Muscle layer of colon (tissue), 2 donors: ENCODE measurements around the gene ARHGAP10.
"Not testable (repeated sequence)": the region's sequence is repeated elsewhere in the genome, so short reads cannot be mapped to it uniquely, and the experiment has no call there.

Source experiments
- H3K27ac ChIP-seq: one replicate; pipeline ENCODE4 v1.7.0; 2013; ENCODE audit warnings: low read depth, mild to moderate bottlenecking, low read length, moderate library complexity
- H3K27me3 ChIP-seq, 2 donors: one replicate each; pipeline ENCODE4 v1.7.0; 2013; ENCODE audit warnings: low read length in 2 of 2, mild to moderate bottlenecking in 2 of 2; ENCODE audit not compliant: insufficient read depth in 2 of 2, control insufficient read depth in 1 of 2
- H3K36me3 ChIP-seq: one replicate; pipeline ENCODE4 v1.7.0; 2013; ENCODE audit warnings: mild to moderate bottlenecking, low read length; ENCODE audit not compliant: insufficient read depth
- H3K4me1 ChIP-seq: one replicate; pipeline ENCODE4 v1.7.0; 2013; ENCODE audit warnings: mild to moderate bottlenecking, low read length; ENCODE audit not compliant: insufficient read depth
- H3K4me3 ChIP-seq, 2 donors: one replicate each; pipeline ENCODE4 v1.7.0; 2013; ENCODE audit warnings: low read length in 2 of 2, low read depth in 1 of 2, mild to moderate bottlenecking in 1 of 2, moderate library complexity in 1 of 2
- H3K9ac ChIP-seq: one replicate; pipeline ENCODE4 v1.7.0; 2013; ENCODE audit warnings: low read length
- H3K9me3 ChIP-seq: one replicate; pipeline ENCODE4 v1.7.0; 2013; ENCODE audit warnings: mild to moderate bottlenecking, low read length
- donor health status: abdominal sarcoma.
- donor health status: Adenocarcinoma of cecum.

Gene ARHGAP10

DNA sequence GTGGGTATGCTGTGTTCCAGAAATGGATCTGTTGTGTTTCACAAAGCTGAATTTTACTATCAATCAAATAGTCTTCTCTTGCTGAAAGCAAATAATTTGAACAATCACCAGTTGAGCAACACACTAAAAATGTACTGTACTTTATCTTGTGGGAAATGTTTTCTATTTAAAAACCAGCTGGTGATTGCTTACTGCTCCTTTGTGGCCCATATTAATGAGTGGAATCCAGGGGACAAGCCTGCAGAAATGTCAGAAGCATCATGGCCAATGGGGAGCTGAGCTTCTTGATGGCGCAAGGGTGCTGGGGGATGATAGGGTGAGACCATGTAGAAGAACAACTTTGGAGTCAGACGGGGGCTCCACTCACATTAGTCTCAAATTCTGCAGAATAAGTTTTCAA is 346.2 kb downstream of the ARHGAP10 start:
- Histone ChIP-seq H3K27ac (no peak overlapping the region), H3K27me3 (no peaks in the 10 kb centered on the region), H3K9ac (no peak overlapping the region), H3K9me3 (no peaks in the 10 kb centered on the region), H3K4me3 (no peak overlapping the region), H3K4me1 (no peaks in the 10 kb centered on the region), H3K36me3 (peaks cover 47% of the 10 kb centered on the region)

DNA sequence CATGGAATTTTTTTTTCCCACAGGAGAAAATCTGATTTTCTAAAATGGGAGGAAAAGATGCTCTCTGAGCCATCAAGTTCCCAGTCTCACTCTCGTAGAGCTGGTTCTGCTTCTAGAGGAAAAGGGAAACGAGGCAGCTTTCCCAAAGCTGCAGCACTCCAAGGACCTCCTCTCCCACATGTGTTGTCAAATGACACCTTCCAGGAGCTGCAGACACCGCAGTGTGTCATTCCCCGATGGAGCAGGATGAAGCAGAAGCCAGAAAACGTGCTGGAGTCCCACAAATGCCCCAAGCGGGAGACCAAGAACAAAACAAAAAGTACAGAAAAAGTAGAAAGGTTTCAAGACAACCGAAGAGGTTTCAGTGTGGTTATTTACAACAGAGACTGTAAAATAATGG is 348.1 kb downstream of the ARHGAP10 start:
- Histone ChIP-seq H3K36me3 (peaks cover 28% of the 10 kb centered on the region), H3K4me3 (no peak overlapping the region), H3K27ac (no peak overlapping the region), H3K9me3 (no peaks in the 10 kb centered on the region), H3K4me1 (no peaks in the 10 kb centered on the region), H3K27me3 (no peaks in the 10 kb centered on the region), H3K9ac (no peak overlapping the region)

DNA sequence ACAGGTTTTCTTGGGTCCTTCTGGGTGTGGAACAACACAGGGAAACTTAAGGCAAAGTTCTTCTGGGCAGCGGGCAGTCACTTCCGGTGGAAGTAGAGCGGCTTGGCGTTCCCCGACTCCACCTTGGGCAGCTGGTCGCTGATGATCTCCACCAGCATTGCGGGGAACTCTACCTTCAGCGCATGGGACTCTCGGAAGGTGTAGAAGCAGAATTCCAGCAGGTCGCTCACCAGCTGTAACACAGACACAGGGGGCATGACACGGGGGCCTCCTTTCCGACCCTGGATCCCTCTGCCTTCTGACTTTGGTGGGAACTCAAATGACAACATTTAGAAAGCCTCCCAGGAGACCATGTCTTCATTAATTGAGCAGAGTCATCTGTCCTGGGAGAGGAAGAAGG is 349.4 kb downstream of the ARHGAP10 start:
- H3K36me3 ChIP-seq, result peaks cover 17% of the 10 kb centered on the region
- H3K4me3 ChIP-seq, result no peak overlapping the region
- H3K9ac ChIP-seq, result no peak overlapping the region
- H3K27me3 ChIP-seq, result no peaks in the 10 kb centered on the region
- no peaks in the 10 kb centered on the region for H3K4me1 ChIP-seq
- H3K27ac ChIP-seq, result no peak overlapping the region
- H3K9me3 ChIP-seq, result no peaks in the 10 kb centered on the region

DNA sequence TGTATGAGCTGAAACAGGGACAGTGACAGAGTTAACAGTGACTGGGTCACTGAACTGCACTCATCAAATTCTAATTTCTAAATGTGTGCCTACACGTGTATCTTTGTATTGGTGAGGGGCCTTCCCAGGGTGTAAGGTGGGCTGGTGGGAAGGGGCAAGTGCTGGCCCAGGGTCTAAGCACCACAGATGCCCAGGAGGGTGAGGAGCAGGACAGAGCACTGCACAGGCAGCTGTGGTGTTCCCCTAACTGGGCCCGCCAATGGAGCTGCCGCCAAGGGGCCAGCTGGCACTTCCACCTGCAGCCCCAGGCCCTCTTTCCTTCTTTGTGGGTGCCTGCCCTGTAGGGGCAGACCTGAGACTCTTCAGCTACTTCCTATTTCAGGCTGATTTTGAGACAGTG is 349.9 kb downstream of the ARHGAP10 start:
- no peak overlapping the region for H3K9ac ChIP-seq
- no peak overlapping the region for H3K4me3 ChIP-seq
- no peaks in the 10 kb centered on the region for H3K9me3 ChIP-seq
- peaks cover 14% of the 10 kb centered on the region for H3K36me3 ChIP-seq
- no peaks in the 10 kb centered on the region for H3K4me1 ChIP-seq
- no peaks in the 10 kb centered on the region for H3K27me3 ChIP-seq
- H3K27ac ChIP-seq, result no peak overlapping the region

DNA sequence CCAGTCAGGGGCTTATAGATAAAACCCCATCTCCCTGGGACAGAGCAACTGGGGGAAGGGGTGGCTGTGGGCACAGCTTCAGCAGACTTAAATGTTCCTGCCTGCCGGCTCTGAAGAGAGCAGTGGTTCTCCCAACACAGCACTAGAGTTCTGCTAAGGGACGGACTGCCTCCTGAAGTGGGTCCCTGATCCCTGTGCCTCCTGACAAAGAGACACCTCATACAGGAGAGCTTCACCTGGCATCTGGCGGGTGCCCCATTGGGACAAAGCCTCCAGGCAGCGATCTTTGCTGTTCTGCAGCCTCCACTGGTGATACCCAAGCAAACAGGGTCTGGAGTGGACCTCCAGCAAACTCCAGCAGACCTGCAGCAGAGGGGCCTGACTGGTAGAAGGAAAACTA is 351.2 kb downstream of the ARHGAP10 start:
- not testable (repeated sequence) for H3K4me1 ChIP-seq

DNA sequence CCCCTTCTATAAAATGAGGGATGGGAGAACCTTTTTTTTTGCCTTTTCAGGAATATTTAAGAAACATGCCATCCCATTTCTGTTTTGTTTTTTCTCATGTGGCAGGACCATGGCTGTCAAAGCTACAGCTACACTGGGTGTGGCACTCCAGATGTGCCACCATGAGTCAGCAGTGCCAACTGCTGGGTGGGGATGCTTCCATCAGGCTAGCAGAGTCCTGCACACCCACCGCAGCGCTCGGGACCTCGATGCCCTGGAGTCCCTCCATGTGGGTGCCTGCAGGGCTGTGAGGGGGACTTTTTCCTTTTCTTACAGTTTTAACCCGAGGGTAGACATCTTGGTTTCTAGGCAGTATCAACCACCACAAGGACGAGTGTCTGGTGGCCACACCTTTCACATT is 357.7 kb downstream of the ARHGAP10 start:
- Histone ChIP-seq H3K36me3 (no peaks in the 10 kb centered on the region), H3K9me3 (no peaks in the 10 kb centered on the region), H3K4me3 (no peak overlapping the region), H3K4me1 (peaks cover 7% of the 10 kb centered on the region), H3K9ac (no peak overlapping the region), H3K27ac (no peak overlapping the region), H3K27me3 (no peaks in the 10 kb centered on the region)

More for the DNA sequence above, 351.2 kb downstream of the ARHGAP10 start:
- H3K27me3 ChIP-seq, H3K4me3 ChIP-seq, H3K27ac ChIP-seq, H3K9me3 ChIP-seq, H3K9ac ChIP-seq: not testable (repeated sequence)
- H3K36me3 ChIP-seq, result peaks cover 14% of the 10 kb centered on the region

DNA sequence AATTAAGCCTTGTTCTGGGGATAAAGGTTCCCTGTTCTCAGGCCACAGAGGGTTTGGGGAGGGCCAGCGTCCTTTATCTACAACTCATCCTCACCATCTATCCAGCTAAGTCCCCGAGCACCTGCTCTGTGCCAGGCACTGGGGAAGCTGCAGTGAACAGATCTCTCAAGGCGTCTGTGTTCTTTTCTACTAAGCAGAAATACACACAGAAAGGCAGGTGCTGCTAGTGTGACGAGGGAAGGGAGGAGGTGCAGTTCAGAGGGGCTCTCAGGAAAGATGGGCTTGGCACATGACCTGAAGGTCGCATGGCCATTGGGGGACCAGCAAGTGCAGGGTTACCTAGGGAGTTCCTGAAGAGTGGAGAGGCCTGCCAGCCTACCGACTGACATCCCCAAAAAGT is 358.1 kb downstream of the ARHGAP10 start:
- Histone ChIP-seq H3K27ac (no peak overlapping the region), H3K9me3 (no peaks in the 10 kb centered on the region), H3K4me3 (no peak overlapping the region), H3K9ac (no peak overlapping the region), H3K36me3 (no peaks in the 10 kb centered on the region), H3K4me1 (peaks cover 7% of the 10 kb centered on the region), H3K27me3 (no peaks in the 10 kb centered on the region)

DNA sequence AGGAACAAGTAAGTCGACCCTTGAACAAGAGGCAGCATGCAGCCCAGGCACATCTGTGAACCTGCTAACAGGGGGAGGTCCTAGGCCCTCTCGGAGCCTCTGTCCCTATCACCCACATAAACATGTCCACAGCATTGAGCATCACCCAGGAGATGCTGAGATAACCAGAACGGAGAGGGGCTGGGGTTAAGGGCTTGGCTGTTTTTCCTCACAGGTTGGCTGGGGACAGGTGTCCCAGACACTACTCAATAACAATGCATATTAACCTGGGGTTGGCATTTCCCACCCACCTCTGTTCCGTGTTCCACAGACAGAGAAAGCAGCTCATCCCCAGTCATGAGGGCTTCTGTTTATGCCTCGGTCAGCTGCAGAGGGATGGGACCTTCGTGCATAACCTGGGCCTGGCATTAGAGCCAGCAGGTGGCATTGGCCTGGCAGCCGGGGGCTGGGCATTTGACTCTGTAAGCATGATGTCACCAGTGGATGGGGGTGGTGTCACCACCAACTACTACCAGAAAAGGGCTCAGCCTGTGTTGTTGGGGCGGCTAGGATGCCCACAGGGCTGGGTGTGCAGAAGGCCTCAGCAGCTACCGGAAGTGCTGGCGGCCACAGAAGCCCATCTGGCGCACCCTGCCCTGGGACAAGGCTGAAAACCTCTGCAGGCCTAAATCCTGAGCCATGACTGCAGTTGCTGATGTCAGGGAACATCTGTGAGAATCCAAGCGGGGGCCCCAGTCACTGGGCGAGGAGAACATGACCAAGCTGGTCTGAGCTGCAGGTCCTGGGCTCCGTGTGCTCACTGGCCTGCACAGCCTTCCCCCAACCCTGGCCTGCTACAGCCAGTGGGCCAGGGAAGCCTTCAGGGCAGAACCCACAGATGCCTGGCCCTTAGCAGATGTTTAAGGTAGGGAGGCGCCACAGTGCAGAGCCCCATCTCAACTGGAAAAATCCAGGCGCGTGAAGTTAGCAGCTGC is 358.9 kb downstream of the ARHGAP10 start:
- H3K27me3 ChIP-seq, result no peaks in the 10 kb centered on the region
- no peak overlapping the region for H3K27ac ChIP-seq
- no peaks in the 10 kb centered on the region for H3K36me3 ChIP-seq
- H3K4me1 ChIP-seq, result peaks cover 7% of the 10 kb centered on the region
- H3K9ac ChIP-seq, result no peak overlapping the region
- no peak overlapping the region for H3K4me3 ChIP-seq
- no peaks in the 10 kb centered on the region for H3K9me3 ChIP-seq

DNA sequence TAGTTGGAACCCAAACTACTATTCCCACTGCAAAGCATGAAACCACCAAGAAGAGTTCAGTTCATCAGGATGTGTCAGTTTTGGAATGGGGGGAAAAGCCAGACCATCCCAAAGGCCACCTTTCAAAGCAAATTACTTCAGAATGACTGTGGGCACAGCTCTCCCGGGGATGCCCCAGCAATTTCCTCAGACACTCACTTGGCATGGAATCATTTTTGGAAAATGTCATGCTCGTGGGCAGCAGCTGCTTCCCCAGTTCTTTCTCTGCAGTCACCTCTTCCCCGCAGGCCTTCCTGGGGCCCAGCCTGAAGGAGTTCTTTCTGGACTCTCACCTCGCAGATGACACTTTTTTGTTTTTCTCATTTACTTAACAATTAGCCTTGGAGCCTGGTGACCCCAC is 360.0 kb downstream of the ARHGAP10 start:
- no peaks in the 10 kb centered on the region for H3K9me3 ChIP-seq
- H3K4me1 ChIP-seq, result peaks cover 7% of the 10 kb centered on the region
- H3K27me3 ChIP-seq, result no peaks in the 10 kb centered on the region
- peaks cover 3% of the 10 kb centered on the region for H3K36me3 ChIP-seq
- H3K4me3 ChIP-seq, result no peak overlapping the region
- no peak overlapping the region for H3K27ac ChIP-seq
- H3K9ac ChIP-seq, result no peak overlapping the region

DNA sequence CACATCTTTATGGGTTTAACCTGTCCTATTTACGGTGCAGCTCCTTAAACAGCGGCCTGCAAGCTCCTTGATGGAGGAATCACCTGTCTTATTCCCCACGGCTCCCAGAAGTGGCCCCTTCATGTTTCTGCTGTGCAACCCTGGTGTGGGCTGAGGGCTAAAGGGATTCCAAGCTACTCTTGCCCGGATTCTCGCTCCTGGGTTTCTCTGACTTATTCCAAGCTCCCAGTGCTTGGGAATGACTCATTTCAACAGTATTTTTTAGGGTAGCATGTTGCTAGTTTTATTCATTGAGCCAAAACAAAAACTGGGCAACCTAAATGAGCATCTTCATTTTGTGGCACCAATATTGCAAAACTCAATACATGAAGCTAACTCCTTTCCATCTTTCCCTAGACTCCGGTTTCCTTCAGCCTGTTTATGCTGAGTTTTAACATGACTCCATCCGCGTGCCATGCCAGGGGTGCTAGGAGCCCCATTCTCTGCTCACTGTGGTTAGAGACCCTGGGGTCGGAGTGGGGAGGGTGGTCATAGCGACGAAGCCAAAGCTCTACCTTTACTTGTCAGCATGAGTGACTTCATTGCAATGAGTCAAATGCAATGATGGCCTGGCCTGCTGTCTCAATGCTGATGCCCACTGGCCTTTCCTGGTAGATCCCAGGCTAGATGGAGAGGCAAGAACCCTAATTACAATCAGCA is 360.6 kb downstream of the ARHGAP10 start:
- no peaks in the 10 kb centered on the region for H3K9me3 ChIP-seq
- H3K27me3 ChIP-seq, result no peaks in the 10 kb centered on the region
- peaks cover 7% of the 10 kb centered on the region for H3K4me1 ChIP-seq
- no peak overlapping the region for H3K9ac ChIP-seq
- H3K27ac ChIP-seq, result no peak overlapping the region
- no peak overlapping the region for H3K4me3 ChIP-seq
- H3K36me3 ChIP-seq, result peaks cover 6% of the 10 kb centered on the region

DNA sequence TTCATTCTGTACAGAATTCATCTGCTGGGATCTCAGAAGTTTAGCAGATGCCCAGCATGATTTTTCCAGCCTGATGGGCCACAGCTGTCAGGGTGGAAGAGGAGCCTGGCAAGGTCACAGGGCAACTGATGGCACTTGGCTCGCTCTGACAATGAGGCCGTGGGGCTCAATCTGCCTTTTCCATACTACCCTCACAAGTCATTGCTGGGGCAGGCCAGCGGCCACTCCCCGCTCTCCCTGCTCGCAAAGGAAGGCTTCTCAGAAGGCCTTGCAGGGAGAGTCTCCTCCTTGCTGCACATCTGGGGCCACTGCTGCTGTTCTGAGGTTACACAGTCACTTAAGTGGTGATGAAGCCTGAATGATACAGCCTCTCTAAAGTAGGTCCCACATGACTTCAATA is 361.2 kb downstream of the ARHGAP10 start:
- H3K27me3 ChIP-seq, result no peaks in the 10 kb centered on the region

More for the DNA sequence above, 361.2 kb downstream of the ARHGAP10 start:
- H3K27ac ChIP-seq, result no peak overlapping the region
- no peak overlapping the region for H3K9ac ChIP-seq
- H3K4me3 ChIP-seq, result no peak overlapping the region
- peaks cover 6% of the 10 kb centered on the region for H3K36me3 ChIP-seq
- H3K9me3 ChIP-seq, result no peaks in the 10 kb centered on the region
- peaks cover 7% of the 10 kb centered on the region for H3K4me1 ChIP-seq
